Measurements from ENCODE around the gene PPBP. TPM values are rescaled to one million over a fixed set of nuclear protein-coding genes. Genes with fewer than 3 reads are reported as not detected.

PPBP gene
- total RNA-seq = 0.13 and 0.26 TPM in 2 replicates

DNA sequence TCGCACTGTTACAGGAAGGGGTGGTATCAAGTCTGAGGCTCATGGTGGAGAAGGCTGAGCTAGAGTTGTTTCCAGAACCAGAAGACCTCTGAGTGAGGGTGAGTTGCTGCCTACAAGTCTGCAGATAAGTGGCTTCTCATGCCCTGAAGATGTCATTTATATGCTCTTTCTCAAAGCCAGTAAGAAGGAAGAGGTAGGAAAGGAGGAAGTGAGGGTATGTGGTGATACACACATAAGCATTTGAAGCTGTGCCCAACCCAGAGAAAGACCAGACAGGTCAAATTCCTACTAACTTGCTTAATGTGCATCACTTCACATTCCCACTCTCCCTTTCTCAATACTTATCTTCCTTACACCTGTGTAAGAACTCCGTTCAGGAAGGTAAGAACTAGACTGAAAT, at the start of gene PPBP:
PPBP (minus strand) TSS at position 130 of the 400 bp plus-strand sequence; CDS start at position 43, 87 bp downstream.
- FAIRE-seq (no peak), DNase-seq (ENCODE audit: low read depth) (peak; percentile 34)

GRCh38 chr4:74037076-74037955, 49.3 kb upstream of the PPBP start:
- H3K27me3 ChIP-seq (ENCODE audit: control insufficient read depth, insufficient read depth, low read length) = no peaks in the 10 kb centered on the region
- no peaks in the 10 kb centered on the region for H3K36me3 ChIP-seq (ENCODE audit: control insufficient read depth, insufficient read depth, low read length)
- FAIRE-seq = no peak
- TF ChIP-seq, protein P1, sequence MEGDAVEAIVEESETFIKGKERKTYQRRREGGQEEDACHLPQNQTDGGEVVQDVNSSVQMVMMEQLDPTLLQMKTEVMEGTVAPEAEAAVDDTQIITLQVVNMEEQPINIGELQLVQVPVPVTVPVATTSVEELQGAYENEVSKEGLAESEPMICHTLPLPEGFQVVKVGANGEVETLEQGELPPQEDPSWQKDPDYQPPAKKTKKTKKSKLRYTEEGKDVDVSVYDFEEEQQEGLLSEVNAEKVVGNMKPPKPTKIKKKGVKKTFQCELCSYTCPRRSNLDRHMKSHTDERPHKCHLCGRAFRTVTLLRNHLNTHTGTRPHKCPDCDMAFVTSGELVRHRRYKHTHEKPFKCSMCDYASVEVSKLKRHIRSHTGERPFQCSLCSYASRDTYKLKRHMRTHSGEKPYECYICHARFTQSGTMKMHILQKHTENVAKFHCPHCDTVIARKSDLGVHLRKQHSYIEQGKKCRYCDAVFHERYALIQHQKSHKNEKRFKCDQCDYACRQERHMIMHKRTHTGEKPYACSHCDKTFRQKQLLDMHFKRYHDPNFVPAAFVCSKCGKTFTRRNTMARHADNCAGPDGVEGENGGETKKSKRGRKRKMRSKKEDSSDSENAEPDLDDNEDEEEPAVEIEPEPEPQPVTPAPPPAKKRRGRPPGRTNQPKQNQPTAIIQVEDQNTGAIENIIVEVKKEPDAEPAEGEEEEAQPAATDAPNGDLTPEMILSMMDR (IDR thresholded peaks at IDR 0.05; ENCODE audit: insufficient read depth, low read length, severe bottlenecking) = no peak
- peak overlapping the region; percentile 66 for H3K4me3 ChIP-seq (ENCODE audit: low read depth, low read length)
- DNase-seq (ENCODE audit: low read depth) = no peak

More for the DNA sequence above, at the start of gene PPBP:
- TF ChIP-seq, protein P1 (IDR thresholded peaks at IDR 0.05; ENCODE audit: insufficient read depth, low read length, severe bottlenecking) = no peak
- no peaks in the 10 kb centered on the region for H3K36me3 ChIP-seq (ENCODE audit: control insufficient read depth, insufficient read depth, low read length)
- H3K4me3 ChIP-seq (ENCODE audit: low read depth, low read length) = no peak within 1 kb of the TSS
- no peaks in the 10 kb centered on the region for H3K27me3 ChIP-seq (ENCODE audit: control insufficient read depth, insufficient read depth, low read length)

- DNase-seq (ENCODE audit: low read depth) (peak; percentile 92), FAIRE-seq (no peak)
- H3K4me3 ChIP-seq (ENCODE audit: low read depth, low read length) = no peak overlapping the region
- TF ChIP-seq, protein P1 (IDR thresholded peaks at IDR 0.05; ENCODE audit: insufficient read depth, low read length, severe bottlenecking) = no peak
- no peaks in the 10 kb centered on the region for H3K27me3 ChIP-seq (ENCODE audit: control insufficient read depth, insufficient read depth, low read length)
- no peaks in the 10 kb centered on the region for H3K36me3 ChIP-seq (ENCODE audit: control insufficient read depth, insufficient read depth, low read length)
These were observed 45.7 kb upstream of the PPBP start for GRCh38 chr4:74033739-74034138.

GRCh38 chr4:74032064-74032463, 44.1 kb upstream of the PPBP start:
- FAIRE-seq = no peak
- H3K27me3 ChIP-seq (ENCODE audit: control insufficient read depth, insufficient read depth, low read length) = no peaks in the 10 kb centered on the region
- TF ChIP-seq, protein P1 (IDR thresholded peaks at IDR 0.05; ENCODE audit: insufficient read depth, low read length, severe bottlenecking) = no peak
- no peak overlapping the region for H3K4me3 ChIP-seq (ENCODE audit: low read depth, low read length)
- H3K36me3 ChIP-seq (ENCODE audit: control insufficient read depth, insufficient read depth, low read length) = no peaks in the 10 kb centered on the region
- DNase-seq (ENCODE audit: low read depth) = peak; percentile 37

- no peaks in the 10 kb centered on the region for H3K36me3 ChIP-seq (ENCODE audit: control insufficient read depth, insufficient read depth, low read length)
- no peak overlapping the region for H3K4me3 ChIP-seq (ENCODE audit: low read depth, low read length)
- H3K27me3 ChIP-seq (ENCODE audit: control insufficient read depth, insufficient read depth, low read length) = no peaks in the 10 kb centered on the region
- DNase-seq (ENCODE audit: low read depth) = no peak
- TF ChIP-seq, protein P1 (IDR thresholded peaks at IDR 0.05; ENCODE audit: insufficient read depth, low read length, severe bottlenecking) = no peak
- FAIRE-seq = peak; percentile 7
These were observed 43.6 kb upstream of the PPBP start for GRCh38 chr4:74031576-74031975.
